ENCODE measurements around the gene USHBP1. TPM values are rescaled to one million over a fixed set of nuclear protein-coding genes. Genes with fewer than 3 reads are reported as not detected.
A peak's percentile ranks its signal among the peaks of the same experiment; 100 is the strongest.

Gene USHBP1, protein sequence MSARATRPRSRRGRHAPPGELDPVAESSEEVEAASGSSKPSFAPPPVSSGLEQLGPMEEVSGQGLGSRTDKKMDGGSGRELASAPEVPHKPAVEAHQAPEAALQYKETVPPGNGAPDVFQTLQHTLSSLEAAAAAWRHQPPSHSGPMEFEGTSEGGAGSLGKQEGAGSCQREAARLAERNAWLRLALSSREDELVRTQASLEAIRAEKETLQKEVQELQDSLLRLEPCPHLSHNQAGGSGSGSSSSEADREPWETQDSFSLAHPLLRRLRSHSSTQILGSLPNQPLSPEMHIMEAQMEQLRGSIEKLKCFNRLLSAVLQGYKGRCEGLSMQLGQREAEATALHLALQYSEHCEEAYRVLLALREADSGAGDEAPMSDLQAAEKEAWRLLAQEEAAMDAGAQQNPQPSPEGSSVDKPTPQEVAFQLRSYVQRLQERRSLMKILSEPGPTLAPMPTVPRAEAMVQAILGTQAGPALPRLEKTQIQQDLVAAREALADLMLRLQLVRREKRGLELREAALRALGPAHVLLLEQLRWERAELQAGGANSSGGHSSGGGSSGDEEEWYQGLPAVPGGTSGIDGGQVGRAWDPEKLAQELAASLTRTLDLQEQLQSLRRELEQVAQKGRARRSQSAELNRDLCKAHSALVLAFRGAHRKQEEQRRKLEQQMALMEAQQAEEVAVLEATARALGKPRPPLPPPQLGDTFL
- total RNA-seq (5.2 TPM), polyA plus RNA-seq (ENCODE audit: insufficient read depth in 1 of 8, insufficient read length in 8 of 8, low replicate concordance in 1 of 8) (1 to 10 TPM; 5.4 to 8.8 (median 6.5) TPM)
- long read RNA-seq, donor 1, partial matches to known transcripts = 0 of 2 reads
- long read RNA-seq, donor 1, other reads (novel, unspliced or antisense) = 0 of 2 reads
- long read RNA-seq, donor 2 = 0 reads
- long read RNA-seq, donor 3, partial matches to known transcripts = 78 of 117 reads
- long read RNA-seq, donor 3, other reads (novel, unspliced or antisense) = 39 of 117 reads
- long read RNA-seq, donor 4, partial matches to known transcripts = 0 of 1 reads
- long read RNA-seq, donor 4, other reads (novel, unspliced or antisense) = 0 of 1 reads
- long read RNA-seq, donor 5, partial matches to known transcripts = 104 of 113 reads
- long read RNA-seq, donor 5, other reads (novel, unspliced or antisense) = 8 of 113 reads
- long read RNA-seq, donor 6, partial matches to known transcripts = 0 of 2 reads
- long read RNA-seq, donor 6, other reads (novel, unspliced or antisense) = 0 of 2 reads
- long read RNA-seq, donor 7 = 0 reads
- long read RNA-seq, donor 8 = 0 reads
- long read RNA-seq, donor 9, partial matches to known transcripts = 0 of 1 reads
- long read RNA-seq, donor 9, other reads (novel, unspliced or antisense) = 0 of 1 reads
- long read RNA-seq, donor 10 = 0 reads
- long read RNA-seq, donor 11 = 0 reads

DNA sequence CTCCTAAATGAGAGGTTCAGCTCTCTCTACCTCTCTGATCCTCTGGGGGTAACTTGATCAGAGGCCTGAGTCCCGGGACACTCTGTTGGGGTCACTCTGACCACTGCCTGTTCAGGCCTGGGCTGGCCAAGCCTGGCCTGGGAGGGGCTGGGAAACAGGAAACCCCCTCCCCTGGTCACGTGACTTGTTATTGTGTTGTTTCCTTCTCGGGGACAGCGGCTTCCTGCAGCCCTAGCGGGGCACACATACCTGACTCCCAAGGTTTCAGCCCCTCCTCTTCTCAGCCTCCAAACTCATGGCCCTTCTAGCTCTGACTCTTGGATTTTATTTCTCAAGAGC lies at the start of gene USHBP1:
USHBP1 (minus strand) TSS at position 105 of the 339 bp plus-strand sequence. CDS start 446 bp downstream, outside the sequence.
- peak within 1 kb of the TSS; percentile 38 for H3K4me3 ChIP-seq (ENCODE audit: low read length)
- peak within 1 kb of the TSS; percentile 62 for H3K27ac ChIP-seq (ENCODE audit: low read length)
- no peak for DNase-seq
- H3K4me1 ChIP-seq (ENCODE audit: control insufficient read depth, insufficient read depth, low read length) = peaks cover 15% of the 10 kb centered on the region
- peaks cover 10% of the 10 kb centered on the region for H3K36me3 ChIP-seq (ENCODE audit: control insufficient read depth, insufficient read depth, low read length)
- H3K27me3 ChIP-seq (ENCODE audit: control insufficient read depth, insufficient read depth, low read length) = no peaks in the 10 kb centered on the region
- peaks cover 4% of the 10 kb centered on the region for H3K9me3 ChIP-seq (replicated peaks; ENCODE audit: control insufficient read depth, low read depth, low read length)
- 16% methylated on average over 3 of the region's 5 CpGs for whole genome bisulfite sequencing (ENCODE audit: insufficient coverage)

DNA sequence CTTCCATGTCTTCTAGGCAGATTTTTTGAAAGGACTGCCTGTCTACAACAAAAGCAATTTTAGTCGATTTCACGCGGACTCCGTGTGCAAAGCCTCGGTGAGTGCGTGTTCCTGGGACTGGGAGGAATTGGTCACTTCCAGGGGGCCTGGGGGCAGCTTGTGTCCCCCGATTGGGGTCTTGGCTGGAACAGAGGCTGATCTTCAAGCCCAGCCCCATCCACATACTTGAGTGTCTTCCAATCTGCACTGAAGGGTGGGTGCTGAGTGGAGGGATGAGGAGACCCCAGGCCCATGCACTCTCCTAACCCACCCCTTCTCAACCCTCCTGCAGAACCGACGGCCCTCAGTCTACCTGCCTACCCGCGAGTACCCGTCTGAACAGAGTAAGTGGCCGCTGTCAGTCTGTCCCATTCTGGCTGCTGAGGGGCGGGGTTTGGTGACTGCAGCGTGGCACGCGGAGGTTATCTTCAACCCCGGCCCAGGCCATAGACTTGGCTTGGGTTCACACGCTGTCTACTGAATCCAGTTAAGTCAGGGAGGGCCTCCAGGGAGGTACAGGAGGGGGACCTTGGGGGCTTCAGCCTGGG lies 49.6 kb upstream of the USHBP1 start:
- Histone ChIP-seq H3K9me3 (replicated peaks; ENCODE audit: control insufficient read depth, low read depth, low read length) (no peaks in the 10 kb centered on the region), H3K4me3 (ENCODE audit: low read length) (no peak overlapping the region), H3K36me3 (ENCODE audit: control insufficient read depth, insufficient read depth, low read length) (peaks cover 43% of the 10 kb centered on the region), H3K27me3 (ENCODE audit: control insufficient read depth, insufficient read depth, low read length) (no peaks in the 10 kb centered on the region), H3K4me1 (ENCODE audit: control insufficient read depth, insufficient read depth, low read length) (peaks cover 12% of the 10 kb centered on the region), H3K27ac (ENCODE audit: low read length) (no peak overlapping the region)
- DNase-seq = no peak
- 91% methylated on average over 12 of the region's 19 CpGs for WGBS (ENCODE audit: insufficient coverage)

DNA sequence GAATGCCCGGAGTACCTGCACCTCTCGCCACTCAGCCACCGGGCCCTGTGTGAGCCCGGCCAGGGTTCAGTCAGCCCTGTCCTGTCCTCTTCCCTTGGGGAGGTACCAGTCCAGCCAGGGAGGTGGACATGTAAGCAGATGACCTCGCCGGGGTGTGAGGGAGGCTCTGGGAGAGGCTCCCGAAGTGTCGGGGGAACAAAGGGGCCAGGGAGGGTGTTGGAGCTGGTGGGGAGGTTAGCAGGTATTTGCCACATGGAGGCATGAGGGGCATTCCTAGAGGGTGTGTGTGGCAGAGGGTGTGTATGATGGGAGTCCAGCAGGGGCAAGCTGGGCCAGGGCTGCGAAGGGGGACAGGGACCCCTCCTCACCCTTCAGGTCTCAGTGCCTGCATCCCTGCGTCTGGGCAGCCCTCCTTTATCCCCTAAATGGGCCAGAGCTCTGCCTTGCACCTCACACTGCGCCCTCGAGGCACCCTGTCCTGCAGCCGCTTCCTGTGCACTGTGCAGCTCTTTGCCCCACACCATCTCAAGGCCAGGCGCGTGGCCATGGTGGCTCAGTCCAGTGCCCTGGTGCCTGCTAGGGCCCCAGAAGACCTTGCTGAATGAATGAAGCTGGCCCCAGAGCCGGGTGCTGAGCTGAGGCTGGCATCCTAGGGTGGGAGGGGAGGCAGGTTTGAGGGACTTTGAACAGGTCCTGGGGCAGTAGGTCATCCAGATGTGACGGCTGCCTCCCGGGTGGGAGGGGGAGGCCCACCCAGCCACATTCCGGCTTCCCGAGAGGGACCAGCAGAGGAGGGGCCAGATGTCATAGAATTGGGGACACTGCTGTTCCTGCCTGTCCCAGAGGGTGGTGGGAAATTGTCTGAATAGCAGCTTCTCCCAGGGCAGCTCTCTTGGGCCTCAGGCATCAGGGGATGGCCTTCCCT lies 47.9 kb upstream of the USHBP1 start:
- no peak for DNase-seq
- H3K36me3 ChIP-seq (ENCODE audit: control insufficient read depth, insufficient read depth, low read length) = peaks cover 37% of the 10 kb centered on the region
- 80% methylated on average over 17 of the region's 20 CpGs for WGBS (ENCODE audit: insufficient coverage)

DNA sequence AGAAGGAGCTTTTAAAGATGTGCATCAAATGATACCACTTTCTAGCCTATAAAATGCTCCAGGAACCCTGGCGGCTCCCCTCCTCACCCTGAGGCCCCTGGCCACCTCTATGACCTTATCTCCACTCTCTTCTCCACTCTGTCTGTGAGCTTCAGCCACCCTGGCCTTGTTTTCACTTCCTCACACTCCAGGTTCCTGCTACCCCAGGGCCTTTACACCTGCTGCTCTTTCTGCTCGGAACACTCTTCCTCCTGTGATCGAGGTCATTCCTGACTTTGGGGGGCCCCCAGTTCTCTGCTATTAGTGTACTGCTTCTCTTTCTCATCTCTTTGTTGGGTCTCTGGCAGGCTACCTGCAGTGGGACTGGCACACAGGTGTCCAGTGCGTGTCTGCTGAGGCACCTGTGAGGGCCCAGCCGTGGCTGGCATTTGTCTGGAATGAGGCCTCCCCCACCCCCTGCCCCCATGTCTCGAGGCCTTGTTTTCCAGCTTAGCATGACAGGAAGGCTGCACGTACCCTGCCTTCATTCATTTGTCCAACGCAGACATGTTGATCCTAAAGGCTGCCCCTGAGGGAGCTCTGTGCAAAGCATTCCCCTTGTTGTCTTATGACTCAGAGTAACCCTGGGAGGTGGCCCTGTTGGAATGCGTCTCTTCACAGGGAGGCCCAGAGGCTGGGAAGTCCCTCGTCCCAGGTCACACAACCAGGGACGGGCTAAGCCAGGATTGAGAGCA lies 47.1 kb upstream of the USHBP1 start:
- Histone ChIP-seq H3K4me3 (ENCODE audit: low read length) (no peak overlapping the region), H3K36me3 (ENCODE audit: control insufficient read depth, insufficient read depth, low read length) (peaks cover 37% of the 10 kb centered on the region), H3K27ac (ENCODE audit: low read length) (no peak overlapping the region), H3K4me1 (ENCODE audit: control insufficient read depth, insufficient read depth, low read length) (peaks cover 14% of the 10 kb centered on the region), H3K9me3 (replicated peaks; ENCODE audit: control insufficient read depth, low read depth, low read length) (no peaks in the 10 kb centered on the region), H3K27me3 (ENCODE audit: control insufficient read depth, insufficient read depth, low read length) (no peaks in the 10 kb centered on the region)
- DNase-seq = no peak
- 85% methylated on average over 10 of the region's 11 CpGs for WGBS (ENCODE audit: insufficient coverage)

More for the DNA sequence above, 47.9 kb upstream of the USHBP1 start:
- Histone ChIP-seq H3K27ac (ENCODE audit: low read length) (no peak overlapping the region), H3K9me3 (replicated peaks; ENCODE audit: control insufficient read depth, low read depth, low read length) (no peaks in the 10 kb centered on the region), H3K4me3 (ENCODE audit: low read length) (no peak overlapping the region), H3K4me1 (ENCODE audit: control insufficient read depth, insufficient read depth, low read length) (peaks cover 14% of the 10 kb centered on the region), H3K27me3 (ENCODE audit: control insufficient read depth, insufficient read depth, low read length) (no peaks in the 10 kb centered on the region)

DNA sequence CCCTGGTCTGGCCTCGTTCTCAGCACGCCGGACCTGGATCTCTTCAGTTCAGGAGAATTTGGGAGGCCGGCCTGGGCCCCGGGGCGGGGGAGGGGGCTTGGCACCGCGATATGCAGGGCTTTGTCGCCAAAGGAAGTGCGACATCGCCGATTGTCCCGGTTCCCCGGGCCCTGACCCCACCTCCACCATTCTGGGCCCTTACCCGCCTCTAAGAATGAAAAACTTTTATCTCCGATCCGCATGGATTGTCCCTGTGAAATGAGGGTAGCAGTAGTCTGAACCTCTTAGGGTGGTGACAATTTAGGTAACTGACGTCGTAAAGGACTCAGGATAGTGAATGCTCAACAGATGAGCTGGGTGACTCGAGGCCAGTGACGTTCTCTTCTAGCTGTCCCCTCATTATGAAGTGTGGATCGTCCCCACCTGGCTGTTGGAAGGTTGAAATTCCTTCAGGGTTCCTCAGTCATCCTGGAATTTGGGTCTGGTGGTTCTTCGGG lies 45.5 kb upstream of the USHBP1 start:
- Histone ChIP-seq H3K4me3 (ENCODE audit: low read length) (peak overlapping the region; percentile 93), H3K36me3 (ENCODE audit: control insufficient read depth, insufficient read depth, low read length) (peaks cover 27% of the 10 kb centered on the region), H3K9me3 (replicated peaks; ENCODE audit: control insufficient read depth, low read depth, low read length) (no peaks in the 10 kb centered on the region), H3K4me1 (ENCODE audit: control insufficient read depth, insufficient read depth, low read length) (peaks cover 21% of the 10 kb centered on the region), H3K27me3 (ENCODE audit: control insufficient read depth, insufficient read depth, low read length) (no peaks in the 10 kb centered on the region), H3K27ac (ENCODE audit: low read length) (peak overlapping the region; percentile 71)
- 8% methylated on average over 5 of the region's 23 CpGs for WGBS (ENCODE audit: insufficient coverage)
- DNase-seq = no peak

DNA sequence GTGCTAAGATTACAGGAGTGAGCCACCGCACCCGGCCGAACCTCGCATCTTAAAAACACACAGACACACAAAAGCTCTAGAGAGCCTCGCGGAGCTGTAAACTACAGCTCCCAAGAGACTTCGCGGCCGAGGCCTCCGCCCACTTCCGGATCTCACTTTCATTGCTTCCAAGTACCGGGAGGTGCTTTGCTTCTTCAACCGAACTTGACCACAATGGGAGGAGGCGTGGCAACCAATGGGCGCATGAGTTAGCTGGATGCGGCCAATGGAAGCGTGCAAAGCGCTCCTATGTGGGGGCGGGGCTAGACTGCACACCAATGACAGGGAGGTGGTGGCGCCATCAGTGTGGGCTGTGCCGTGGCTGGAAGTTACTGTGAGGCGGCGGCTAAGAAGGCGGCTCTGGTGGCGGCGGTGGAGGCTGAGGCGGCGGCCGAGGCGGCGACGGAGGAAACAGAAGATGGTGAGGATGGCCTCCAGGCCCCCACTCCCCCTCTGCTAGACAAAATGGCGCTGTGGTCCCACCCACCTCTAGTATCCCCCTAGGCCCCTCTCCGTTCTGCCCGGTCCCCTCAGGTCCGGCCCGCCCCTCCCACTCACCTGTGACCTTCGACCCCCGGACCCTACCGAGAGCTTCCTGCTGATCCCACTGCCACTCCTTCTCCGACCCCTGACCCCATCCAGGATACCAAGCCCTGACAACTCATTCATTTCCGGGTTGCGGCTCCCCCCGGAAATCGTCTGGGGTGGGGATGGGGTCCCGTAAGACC lies 44.8 kb upstream of the USHBP1 start, which contains the start of gene DDA1:
DDA1 (plus strand) TSS at position 366 of the 767 bp plus-strand sequence; CDS start at position 458, 92 bp downstream.
- under 1% methylated on average over 36 of the region's 46 CpGs for WGBS (ENCODE audit: insufficient coverage)
- Histone ChIP-seq H3K27ac (ENCODE audit: low read length) (peak within 1 kb of the TSS; percentile 71), H3K27me3 (ENCODE audit: control insufficient read depth, insufficient read depth, low read length) (no peaks in the 10 kb centered on the region), H3K9me3 (replicated peaks; ENCODE audit: control insufficient read depth, low read depth, low read length) (no peaks in the 10 kb centered on the region), H3K4me3 (ENCODE audit: low read length) (peak within 1 kb of the TSS; percentile 93), H3K36me3 (ENCODE audit: control insufficient read depth, insufficient read depth, low read length) (peaks cover 22% of the 10 kb centered on the region), H3K4me1 (ENCODE audit: control insufficient read depth, insufficient read depth, low read length) (peaks cover 27% of the 10 kb centered on the region)
- peak; percentile 100 for DNase-seq

DNA sequence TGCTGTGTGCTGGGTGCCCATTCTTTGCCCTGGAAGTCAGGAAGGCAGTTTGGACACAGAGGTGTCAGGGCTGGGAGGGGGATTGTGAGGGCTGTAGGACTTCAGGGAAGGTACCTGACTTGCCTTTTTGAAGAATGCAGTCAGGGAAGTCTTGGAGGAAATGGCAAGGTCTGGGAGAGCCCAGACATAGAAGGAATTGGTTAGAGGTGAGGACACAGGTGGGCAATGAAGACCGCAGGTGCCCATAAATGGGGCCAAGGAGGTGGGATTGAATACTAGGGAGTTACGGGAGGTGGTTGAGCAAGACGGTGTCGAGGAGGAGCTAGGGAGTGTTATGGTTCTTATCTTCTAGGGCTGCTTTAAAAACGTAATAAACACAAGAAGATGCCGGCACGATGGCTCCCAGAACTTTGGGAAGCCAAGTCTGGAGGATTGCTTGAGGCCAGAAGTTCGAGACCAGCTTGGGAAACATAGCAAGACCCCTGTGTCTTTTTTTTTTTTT lies 43.4 kb upstream of the USHBP1 start:
- no peak overlapping the region for H3K4me3 ChIP-seq (ENCODE audit: low read length)
- no peak for DNase-seq
- H3K27me3 ChIP-seq (ENCODE audit: control insufficient read depth, insufficient read depth, low read length) = no peaks in the 10 kb centered on the region
- peaks cover 36% of the 10 kb centered on the region for H3K4me1 ChIP-seq (ENCODE audit: control insufficient read depth, insufficient read depth, low read length)
- 87% methylated on average over 8 of the region's 8 CpGs for WGBS (ENCODE audit: insufficient coverage)
- no peaks in the 10 kb centered on the region for H3K9me3 ChIP-seq (replicated peaks; ENCODE audit: control insufficient read depth, low read depth, low read length)
- peaks cover 13% of the 10 kb centered on the region for H3K36me3 ChIP-seq (ENCODE audit: control insufficient read depth, insufficient read depth, low read length)
- no peak overlapping the region for H3K27ac ChIP-seq (ENCODE audit: low read length)
